GM21786 (cell line): ENCODE data around the gene ULK1.
A peak's percentile ranks its signal among the peaks of the same experiment; 100 is the strongest.

Experiments
- ATAC-seq: cut with Tn5 transposase; IDR thresholded peaks from one replicate; pipeline ENCODE4 v1.9.1; 2021; ENCODE audit not compliant: unreplicated experiment

ULK1 gene

DNA sequence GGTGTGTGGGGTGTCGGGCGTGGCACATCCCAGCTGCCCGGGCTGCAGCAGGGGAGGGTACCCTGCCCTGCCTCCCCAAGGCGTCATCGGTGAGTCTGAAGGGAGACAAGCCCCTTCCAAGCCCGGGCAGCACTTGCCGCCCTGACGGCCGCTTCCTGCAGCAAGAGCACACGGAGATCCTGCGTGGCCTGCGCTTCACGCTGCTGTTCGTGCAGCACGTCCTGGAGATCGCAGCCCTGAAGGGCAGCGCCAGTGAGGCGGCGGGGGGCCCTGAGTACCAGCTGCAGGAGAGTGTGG is 24.6 kb downstream of the ULK1 start:
- no peak for ATAC-seq

GRCh38 chr12:131919366-131920156 is 25.1 kb downstream of the ULK1 start:
- ATAC-seq = no peak

GRCh38 chr12:131920157-131920508 is 25.7 kb downstream of the ULK1 start:
- ATAC-seq = no peak

GRCh38 chr12:131920902-131921840 is 26.7 kb downstream of the ULK1 start:
- no peak for ATAC-seq

- ATAC-seq = no peak
Measured at GRCh38 chr12:131921866-131922769, 27.7 kb downstream of the ULK1 start.

GRCh38 chr12:131922772-131923171 is 28.4 kb downstream of the ULK1 start:
- ATAC-seq = no peak

DNA sequence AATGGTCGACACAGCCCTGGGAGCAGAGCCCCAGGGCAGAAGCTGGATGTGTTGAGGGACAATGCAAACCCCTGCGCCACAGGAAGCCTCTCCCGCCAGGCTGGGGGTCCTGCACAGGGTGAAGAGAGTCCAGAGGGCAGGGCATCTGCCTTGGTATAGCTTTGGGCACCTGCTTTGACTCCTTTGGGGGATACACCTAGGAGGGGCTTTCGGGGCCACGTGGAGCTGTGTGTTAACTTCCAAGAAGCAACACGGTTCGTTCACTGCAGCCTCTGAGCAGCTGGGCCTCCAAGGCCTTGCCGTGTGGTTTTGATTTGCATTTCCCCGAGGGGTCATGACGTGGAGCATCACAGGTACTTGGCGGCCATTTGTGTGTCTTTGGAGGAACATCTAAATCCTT is 28.8 kb downstream of the ULK1 start:
- peak; percentile 76 for ATAC-seq

GRCh38 chr12:131927110-131928079 is 33.0 kb downstream of the ULK1 start:
- ATAC-seq = no peak

- ATAC-seq = no peak
Measured at GRCh38 chr12:131928080-131928710, 33.8 kb downstream of the ULK1 start.

- ATAC-seq = peak; percentile 60
Measured at GRCh38 chr12:131928711-131929580, 34.5 kb downstream of the ULK1 start, which contains the start of gene PUS1. TSS of gene PUS1 (plus strand) at chr12:131929276. CDS start at chr12:131929723, 447 bp downstream.

GRCh38 chr12:131929581-131930456 is 35.4 kb downstream of the ULK1 start:
- no peak for ATAC-seq

DNA sequence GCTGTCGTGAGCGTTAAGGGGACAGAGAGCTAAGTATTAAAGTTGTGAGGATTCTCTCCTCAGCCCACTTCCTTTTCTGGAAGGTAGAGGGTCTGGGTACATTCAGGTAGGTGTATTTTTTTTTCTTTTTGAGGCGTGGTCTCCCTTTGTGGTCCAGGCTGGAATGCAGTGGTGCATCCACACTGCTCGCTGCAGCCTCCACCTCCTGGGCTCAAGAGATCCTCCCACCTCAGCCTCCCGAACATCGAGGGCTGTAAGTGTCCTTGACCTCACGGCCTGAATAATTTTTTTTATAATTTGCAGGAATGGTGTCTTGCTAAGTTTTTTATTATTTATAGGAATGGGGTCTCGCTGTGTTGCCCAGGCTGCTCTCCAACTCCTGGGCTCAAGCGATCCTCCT is 36.1 kb downstream of the ULK1 start:
- no peak for ATAC-seq

- ATAC-seq = no peak
Measured at GRCh38 chr12:131933387-131933786, 39.0 kb downstream of the ULK1 start.

- no peak for ATAC-seq
Measured at GRCh38 chr12:131934535-131934934, 40.1 kb downstream of the ULK1 start.

DNA sequence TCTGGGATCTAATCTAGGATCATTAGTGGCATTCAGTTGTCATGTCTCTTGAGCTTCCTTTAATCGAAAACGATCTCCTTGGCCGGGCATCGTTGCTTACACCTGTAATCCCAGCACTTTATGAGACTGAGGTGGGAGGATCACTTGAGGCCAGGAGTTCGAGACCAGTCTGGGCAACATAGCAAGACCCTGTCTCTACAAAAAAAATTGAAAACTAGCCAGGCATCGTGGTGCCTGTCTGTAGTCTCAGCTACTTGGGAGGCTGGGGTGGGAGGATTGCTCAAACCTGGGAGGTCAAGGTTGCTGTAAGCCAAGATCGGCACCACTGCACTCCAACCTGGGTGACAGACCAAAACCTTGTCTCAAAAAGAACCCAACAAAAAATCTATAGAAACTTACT is 43.7 kb downstream of the ULK1 start:
- no peak for ATAC-seq

GRCh38 chr12:131939007-131939406 is 44.6 kb downstream of the ULK1 start:
- no peak for ATAC-seq

DNA sequence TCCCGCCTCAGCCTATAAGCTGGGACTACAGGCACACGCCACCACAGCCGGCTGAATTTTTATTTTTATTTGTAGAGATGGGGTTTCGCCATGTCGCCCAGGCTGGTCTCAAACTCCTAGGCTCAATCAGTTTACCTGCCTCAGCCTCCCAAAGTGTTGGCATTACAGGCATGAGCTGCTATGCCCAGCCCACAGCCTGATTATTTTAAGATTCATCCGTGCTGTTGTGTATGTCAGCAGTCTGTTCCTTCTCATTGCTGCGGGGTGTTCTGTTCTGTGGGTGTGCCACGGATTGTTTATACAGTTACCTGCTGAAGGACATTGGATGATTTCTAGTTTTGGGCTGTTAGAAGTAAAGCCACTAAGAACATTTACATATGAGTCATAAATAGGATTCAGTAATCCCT is 45.7 kb downstream of the ULK1 start:
- ATAC-seq = no peak
